Retinal pigment epithelial cell (primary cell): Measurements from ENCODE around the gene PLD1.

Source experiments
- DNase-seq: peaks from one replicate; pipeline ENCODE4 v3.0.0-alpha.2; 2010; ENCODE audit warnings: low read depth
- H3K4me3 ChIP-seq: 2 replicates; pipeline ENCODE4 v1.5.1; 2011; ENCODE audit warnings: mild to moderate bottlenecking, low read length, control low read depth, moderate library complexity
- CTCF ChIP-seq: conservative IDR thresholded peaks from 2 replicates; pipeline ENCODE4 v1.5.1; 2011; ENCODE audit warnings: low read depth, low read length, control low read depth, inconsistent platforms

Gene PLD1

GRCh38 chr3:171606151-171606751 is 204.0 kb downstream of the PLD1 start:
- TF ChIP-seq CTCF: no peak
- DNase-seq: no peak

DNA sequence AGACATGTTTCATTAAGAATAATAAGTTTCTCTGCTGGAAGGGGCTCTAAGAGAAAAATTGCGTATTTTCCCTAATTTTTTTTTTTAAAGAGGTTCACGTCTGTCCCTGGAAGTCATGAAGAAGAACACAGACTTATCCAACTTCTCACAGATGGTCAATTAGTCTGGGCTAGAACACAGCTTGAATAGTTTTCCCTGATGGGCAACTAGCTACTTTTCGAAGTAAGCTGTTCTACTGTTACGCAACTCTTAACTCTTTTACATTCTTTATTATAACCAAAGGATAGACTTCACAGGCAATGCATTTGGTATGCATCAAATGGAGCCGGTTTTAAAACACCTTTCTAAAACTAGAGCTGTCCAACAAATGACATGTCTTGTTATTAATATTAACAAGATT is 205.9 kb downstream of the PLD1 start:
- no peak overlapping the region for H3K4me3 ChIP-seq
- no peak for DNase-seq
- TF ChIP-seq CTCF: no peak

More at GRCh38 chr3:171606151-171606751, 204.0 kb downstream of the PLD1 start:
- no peak overlapping the region for H3K4me3 ChIP-seq

DNA sequence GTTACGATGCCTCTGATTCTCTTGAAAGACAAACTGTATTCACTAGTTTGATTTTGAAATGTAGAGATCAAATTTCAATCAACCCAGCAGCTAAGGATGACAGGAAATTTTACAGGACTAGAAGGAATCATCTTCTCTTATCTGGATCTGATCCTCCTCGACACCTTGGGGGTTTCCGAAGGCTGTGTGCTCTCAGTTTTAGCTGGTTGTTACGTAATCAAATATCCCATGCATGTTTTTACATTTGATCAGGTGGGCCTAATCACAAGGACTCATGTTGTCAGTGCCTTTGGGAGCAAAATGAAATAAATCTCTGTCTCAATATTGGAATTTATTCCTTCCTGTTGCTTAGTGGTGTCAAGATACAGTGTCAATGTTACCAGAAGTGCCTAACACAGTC is 208.2 kb downstream of the PLD1 start:
- TF ChIP-seq CTCF: no peak
- no peak overlapping the region for H3K4me3 ChIP-seq
- DNase-seq: no peak

GRCh38 chr3:171600030-171600429 is 210.3 kb downstream of the PLD1 start:
- no peak overlapping the region for H3K4me3 ChIP-seq
- no peak for TF ChIP-seq CTCF
- DNase-seq: no peak

- no peak for DNase-seq
- no peak overlapping the region for H3K4me3 ChIP-seq
- no peak for TF ChIP-seq CTCF
These were observed 211.3 kb downstream of the PLD1 start for GRCh38 chr3:171598990-171599389.

DNA sequence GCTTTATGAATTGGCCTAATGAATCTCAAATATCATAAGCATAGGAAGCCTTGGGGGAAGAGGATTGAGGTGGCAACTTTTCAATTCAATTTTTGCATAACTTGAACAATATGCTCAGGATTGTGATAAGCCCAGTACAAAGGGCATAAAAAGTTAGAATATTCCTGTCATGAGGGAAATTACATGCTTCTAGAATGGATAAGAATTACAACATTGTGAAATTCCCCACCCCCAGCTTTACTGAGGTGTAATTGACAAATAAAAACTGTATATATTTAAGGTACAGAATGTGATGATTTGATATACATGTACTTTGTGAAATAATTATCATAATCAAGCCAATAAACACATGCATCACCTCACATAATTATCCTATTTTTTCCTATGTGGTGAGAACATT is 217.5 kb downstream of the PLD1 start:
- DNase-seq: no peak
- no peak for TF ChIP-seq CTCF

GRCh38 chr3:171591070-171591469 is 219.2 kb downstream of the PLD1 start:
- TF ChIP-seq CTCF: no peak
- no peak for DNase-seq
- H3K4me3 ChIP-seq: no peak overlapping the region

More for the DNA sequence above, 217.5 kb downstream of the PLD1 start:
- no peak overlapping the region for H3K4me3 ChIP-seq
